GM12892 (cell line): ENCODE measurements around the gene FOXL2.

Experiments
- DNase-seq: peaks from one replicate; pipeline ENCODE4 v3.0.0; 2011; ENCODE audit not compliant: insufficient read length
- FAIRE-seq: peaks from 2 replicates; lab custom pipeline; 2011; peaks lifted over from hg19 to GRCh38; lab: Jason Lieb, UNC
- POLR2A ChIP-seq: IDR thresholded peaks from 2 replicates; pipeline ENCODE4 v1.6.1; 2011; ENCODE audit warnings: low read depth, low read length, control low read depth
- POLR2AphosphoS5 ChIP-seq: IDR thresholded peaks from 2 replicates; pipeline ENCODE4 v1.6.1; 2011; ENCODE audit warnings: low read depth, low read length, control low read depth
- TAF1 ChIP-seq: IDR thresholded peaks from 2 replicates; pipeline ENCODE4 v1.6.1; 2011; ENCODE audit warnings: low read depth, mild to moderate bottlenecking, control low read depth, low read length, borderline replicate concordance

The FOXL2 gene

DNA sequence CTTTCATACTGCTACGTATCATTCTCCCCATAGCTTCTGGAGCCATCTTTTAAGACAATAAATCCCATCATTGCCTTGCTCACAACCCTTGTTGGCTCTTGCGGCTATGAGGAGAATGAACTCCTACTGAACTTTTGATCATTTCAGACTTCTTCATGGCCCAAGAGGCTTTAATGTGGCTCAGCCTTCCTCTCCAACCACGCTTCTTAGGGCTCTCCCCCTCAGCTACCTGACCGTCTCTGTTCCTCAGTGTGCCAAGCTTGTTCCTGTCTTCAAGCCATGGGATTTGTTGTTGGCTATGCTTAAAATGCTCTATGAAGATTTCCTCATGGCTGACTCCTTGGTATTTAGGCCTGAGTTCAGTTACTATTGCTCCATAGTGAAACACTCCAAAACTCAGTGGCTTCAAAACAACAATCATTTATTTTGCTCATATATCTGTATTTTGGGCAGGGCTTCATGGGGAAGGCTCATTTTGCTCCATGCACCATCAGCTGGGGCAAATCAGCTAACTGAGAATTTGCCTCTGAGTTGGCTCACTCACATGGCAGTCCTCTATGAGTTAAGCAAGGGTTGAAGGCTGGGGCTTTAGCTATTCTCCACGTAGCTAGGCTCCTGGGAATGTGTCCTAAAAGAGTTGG is 47.5 kb downstream of the FOXL2 start:
- DNase-seq (no peak), FAIRE-seq (no peak)
- TF ChIP-seq TAF1 (no peak), POLR2A (no peak), POLR2AphosphoS5 (no peak)

DNA sequence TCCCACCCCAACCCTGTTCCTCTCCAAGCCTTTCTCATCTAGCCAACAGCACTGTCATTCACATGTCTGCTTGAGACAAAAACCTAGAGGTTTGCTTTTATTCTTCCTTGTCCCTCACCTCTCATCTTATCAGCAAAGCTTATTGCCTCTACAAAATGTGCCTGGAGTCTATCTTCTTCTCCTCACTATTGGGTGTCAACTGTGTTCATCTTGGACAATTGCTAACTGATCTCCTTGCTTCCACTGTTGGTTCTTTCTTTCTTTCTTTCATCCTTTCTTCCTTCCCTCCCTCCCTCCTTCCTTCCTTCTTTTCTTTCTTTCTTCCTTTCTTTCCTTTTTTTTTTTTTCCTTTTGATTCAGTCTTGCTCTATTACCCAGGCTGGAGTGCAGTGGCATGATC is 48.2 kb downstream of the FOXL2 start:
- TF ChIP-seq POLR2A (no peak), TAF1 (no peak), POLR2AphosphoS5 (no peak)
- FAIRE-seq (no peak), DNase-seq (no peak)

DNA sequence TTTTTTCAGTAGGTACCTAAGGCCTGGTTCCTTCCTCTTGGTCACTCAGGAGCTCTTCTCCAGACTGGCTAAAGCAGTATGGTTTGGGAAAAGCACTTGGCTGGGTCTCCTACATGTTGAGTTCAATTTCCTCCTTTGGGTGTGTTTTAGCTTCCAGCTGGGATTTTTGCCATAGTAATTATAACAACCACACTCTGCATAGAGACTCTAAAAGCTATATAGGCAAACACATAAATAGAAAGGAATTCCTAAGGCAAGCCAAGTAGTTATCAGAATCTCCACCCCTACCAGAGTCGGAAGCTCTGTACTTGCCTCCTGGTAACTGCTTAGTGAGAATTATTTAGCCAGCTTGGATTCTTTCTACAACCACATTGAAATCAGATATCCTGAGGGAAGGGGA is 48.6 kb downstream of the FOXL2 start:
- TF ChIP-seq POLR2A = no peak
- TF ChIP-seq TAF1 = no peak
- no peak for TF ChIP-seq POLR2AphosphoS5
- DNase-seq = no peak
- no peak for FAIRE-seq
